Bronchial smooth muscle cell (primary cell): ENCODE measurements around the gene OR5M8. TPM values are rescaled to one million over a fixed set of nuclear protein-coding genes. Genes with fewer than 3 reads are reported as not detected.

Experiments
- total RNA-seq: library from RNA; depleted of rRNA; stranded (reverse); fragments of >200 nt; gene quantifications from 2 replicates; pipeline ENCODE4 v1.2.1, GENCODE V29; 2014

Gene OR5M8
- not detected in 2 replicates for total RNA-seq

GRCh38 chr11:56491270-56491669 is at the start of gene OR5M8:
OR5M8 (minus strand) TSS chr11:56491370; CDS start chr11:56491370, 0 bp downstream.

GRCh38 chr11:56473252-56473651 is 17.9 kb downstream of the OR5M8 start, which contains the start of gene OR5M3:
OR5M3 (minus strand) TSS chr11:56473352; CDS start chr11:56470497, 2,855 bp downstream.

Other genes starting within 250 kb of the OR5M8 start
- not detected in 2 replicates for gene OR5T3, start 239.1 kb downstream of the OR5M8 start, total RNA-seq
- gene OR5T1, start 217.2 kb downstream of the OR5M8 start, total RNA-seq: not detected in 2 replicates
- not detected in 2 replicates for gene OR8H1, start 199.1 kb downstream of the OR5M8 start, total RNA-seq
- gene OR8K3, start 176.2 kb downstream of the OR5M8 start, total RNA-seq: not detected in 2 replicates
- gene OR8K1, start 145.3 kb downstream of the OR5M8 start, total RNA-seq: not detected in 2 replicates
- not detected in 2 replicates for gene OR8J1, start 137.1 kb downstream of the OR5M8 start, total RNA-seq
- gene OR8U1, start 115.7 kb downstream of the OR5M8 start, total RNA-seq: not detected in 2 replicates
- gene OR5AL1, start 78.7 kb downstream of the OR5M8 start, total RNA-seq: not detected in 2 replicates
- not detected in 2 replicates for gene OR5M3, start 18.0 kb downstream of the OR5M8 start, total RNA-seq
- not detected in 2 replicates for gene OR5M11, start 51.9 kb upstream of the OR5M8 start, total RNA-seq
- not detected in 2 replicates for gene OR5M10, start 86.4 kb upstream of the OR5M8 start, total RNA-seq
- gene OR5M1, start 123.5 kb upstream of the OR5M8 start, total RNA-seq: not detected in 2 replicates
- not detected in 2 replicates for gene OR5AP2, start 151.1 kb upstream of the OR5M8 start, total RNA-seq
- not detected in 2 replicates for gene OR5AR1, start 172.3 kb upstream of the OR5M8 start, total RNA-seq
- not detected in 2 replicates for gene OR9G1, start 207.7 kb upstream of the OR5M8 start, total RNA-seq